HL-60 (cell line): ENCODE results near the gene KAT6B.

Experiments
- DNase-seq, 2 experiments: peaks; one replicate each; pipeline ENCODE4 v3.0.0-alpha.2; 2010 to 2020; ENCODE audit warnings: low read depth in 1 of 2, low spot score in 1 of 2
- H3K27ac ChIP-seq: fragments of 250-450 bp; sonication (Bioruptor Pico); replicated peaks from 2 replicates; pipeline ENCODE4 v1.5.1; 2020; ENCODE audit warnings: mild to moderate bottlenecking, moderate library complexity
- H3K27me3 ChIP-seq: fragments of 250-450 bp; sonication (Bioruptor Pico); 2 replicates; pipeline ENCODE4 v1.5.1; 2021; ENCODE audit warnings: mild to moderate bottlenecking, moderate library complexity; ENCODE audit not compliant: insufficient read depth, poor library complexity, severe bottlenecking
- H3K4me3 ChIP-seq: replicated peaks from 2 replicates; pipeline ENCODE4 v1.5.1; 2011; ENCODE audit warnings: mild to moderate bottlenecking, control low read depth, low read length; ENCODE audit not compliant: insufficient read depth
- GABPA ChIP-seq: IDR thresholded peaks from 2 replicates; pipeline ENCODE4 v1.6.1; 2012; ENCODE audit warnings: low read depth
- POLR2AphosphoS5 ChIP-seq: IDR thresholded peaks from 2 replicates; pipeline ENCODE4 v1.6.1; 2012; ENCODE audit warnings: low read depth
- SPI1 ChIP-seq: IDR thresholded peaks from 2 replicates; pipeline ENCODE4 v1.6.1; 2012; ENCODE audit warnings: low read depth, mild to moderate bottlenecking, borderline replicate concordance
- TF ChIP-seq, protein P1 (sequence below): IDR thresholded peaks from one replicate; pipeline ENCODE4 v1.5.1; 2011; ENCODE audit warnings: low read length, control low read depth, inconsistent platforms; ENCODE audit not compliant: insufficient read depth
- TF ChIP-seq, protein P2 (sequence below): IDR thresholded peaks from 2 replicates; pipeline ENCODE4 v1.6.1; 2012; ENCODE audit warnings: low read depth; ENCODE audit not compliant: insufficient replicate concordance

The KAT6B gene

DNA sequence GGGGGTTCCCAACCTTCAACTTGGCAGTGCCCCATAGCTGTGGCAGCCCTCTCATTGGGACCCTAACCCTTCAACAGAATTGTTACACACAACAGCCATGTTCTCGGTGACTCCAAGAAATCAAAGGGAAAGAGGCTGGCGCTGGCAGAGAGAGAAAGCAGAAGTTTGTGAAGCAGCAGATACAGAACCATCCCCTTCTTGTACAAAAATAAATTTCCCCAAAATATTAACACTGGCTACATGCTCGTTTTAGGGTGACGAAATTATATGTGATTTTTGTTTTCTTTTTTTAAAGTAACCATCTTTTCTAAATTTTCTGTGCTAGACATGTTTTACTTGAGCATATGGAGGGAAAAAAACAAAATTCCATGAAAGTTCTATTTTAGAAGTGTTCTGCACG is 239.9 kb downstream of the KAT6B start:
- no peaks in the 10 kb centered on the region for H3K27me3 ChIP-seq
- TF ChIP-seq POLR2AphosphoS5 (no peak), GABPA (no peak), SPI1 (no peak)
- TF ChIP-seq, protein P1, sequence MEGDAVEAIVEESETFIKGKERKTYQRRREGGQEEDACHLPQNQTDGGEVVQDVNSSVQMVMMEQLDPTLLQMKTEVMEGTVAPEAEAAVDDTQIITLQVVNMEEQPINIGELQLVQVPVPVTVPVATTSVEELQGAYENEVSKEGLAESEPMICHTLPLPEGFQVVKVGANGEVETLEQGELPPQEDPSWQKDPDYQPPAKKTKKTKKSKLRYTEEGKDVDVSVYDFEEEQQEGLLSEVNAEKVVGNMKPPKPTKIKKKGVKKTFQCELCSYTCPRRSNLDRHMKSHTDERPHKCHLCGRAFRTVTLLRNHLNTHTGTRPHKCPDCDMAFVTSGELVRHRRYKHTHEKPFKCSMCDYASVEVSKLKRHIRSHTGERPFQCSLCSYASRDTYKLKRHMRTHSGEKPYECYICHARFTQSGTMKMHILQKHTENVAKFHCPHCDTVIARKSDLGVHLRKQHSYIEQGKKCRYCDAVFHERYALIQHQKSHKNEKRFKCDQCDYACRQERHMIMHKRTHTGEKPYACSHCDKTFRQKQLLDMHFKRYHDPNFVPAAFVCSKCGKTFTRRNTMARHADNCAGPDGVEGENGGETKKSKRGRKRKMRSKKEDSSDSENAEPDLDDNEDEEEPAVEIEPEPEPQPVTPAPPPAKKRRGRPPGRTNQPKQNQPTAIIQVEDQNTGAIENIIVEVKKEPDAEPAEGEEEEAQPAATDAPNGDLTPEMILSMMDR: no peak
- TF ChIP-seq, protein P2, sequence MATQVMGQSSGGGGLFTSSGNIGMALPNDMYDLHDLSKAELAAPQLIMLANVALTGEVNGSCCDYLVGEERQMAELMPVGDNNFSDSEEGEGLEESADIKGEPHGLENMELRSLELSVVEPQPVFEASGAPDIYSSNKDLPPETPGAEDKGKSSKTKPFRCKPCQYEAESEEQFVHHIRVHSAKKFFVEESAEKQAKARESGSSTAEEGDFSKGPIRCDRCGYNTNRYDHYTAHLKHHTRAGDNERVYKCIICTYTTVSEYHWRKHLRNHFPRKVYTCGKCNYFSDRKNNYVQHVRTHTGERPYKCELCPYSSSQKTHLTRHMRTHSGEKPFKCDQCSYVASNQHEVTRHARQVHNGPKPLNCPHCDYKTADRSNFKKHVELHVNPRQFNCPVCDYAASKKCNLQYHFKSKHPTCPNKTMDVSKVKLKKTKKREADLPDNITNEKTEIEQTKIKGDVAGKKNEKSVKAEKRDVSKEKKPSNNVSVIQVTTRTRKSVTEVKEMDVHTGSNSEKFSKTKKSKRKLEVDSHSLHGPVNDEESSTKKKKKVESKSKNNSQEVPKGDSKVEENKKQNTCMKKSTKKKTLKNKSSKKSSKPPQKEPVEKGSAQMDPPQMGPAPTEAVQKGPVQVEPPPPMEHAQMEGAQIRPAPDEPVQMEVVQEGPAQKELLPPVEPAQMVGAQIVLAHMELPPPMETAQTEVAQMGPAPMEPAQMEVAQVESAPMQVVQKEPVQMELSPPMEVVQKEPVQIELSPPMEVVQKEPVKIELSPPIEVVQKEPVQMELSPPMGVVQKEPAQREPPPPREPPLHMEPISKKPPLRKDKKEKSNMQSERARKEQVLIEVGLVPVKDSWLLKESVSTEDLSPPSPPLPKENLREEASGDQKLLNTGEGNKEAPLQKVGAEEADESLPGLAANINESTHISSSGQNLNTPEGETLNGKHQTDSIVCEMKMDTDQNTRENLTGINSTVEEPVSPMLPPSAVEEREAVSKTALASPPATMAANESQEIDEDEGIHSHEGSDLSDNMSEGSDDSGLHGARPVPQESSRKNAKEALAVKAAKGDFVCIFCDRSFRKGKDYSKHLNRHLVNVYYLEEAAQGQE: no peak
- no peak for DNase-seq

DNA sequence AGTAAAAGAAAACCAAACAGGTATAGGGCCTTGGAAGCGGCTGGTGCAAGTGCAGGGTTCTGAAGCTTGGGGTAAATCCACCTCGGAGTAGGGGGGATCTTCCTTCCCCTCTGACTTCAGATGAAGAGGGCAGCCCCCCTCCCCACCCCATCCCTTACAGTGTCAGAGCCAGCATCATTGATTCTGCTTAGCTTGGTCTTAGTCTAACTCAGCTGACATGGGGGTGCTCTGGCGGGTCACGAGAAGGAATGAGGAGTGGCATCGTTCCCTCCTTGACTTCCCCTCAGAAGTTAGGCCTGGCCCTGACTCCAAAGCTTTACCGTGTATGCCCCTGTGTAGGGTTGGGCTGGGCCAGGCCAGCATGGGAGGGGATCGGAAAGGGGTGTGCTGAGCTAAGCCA is 240.9 kb downstream of the KAT6B start:
- TF ChIP-seq GABPA (no peak), SPI1 (no peak), POLR2AphosphoS5 (no peak)
- TF ChIP-seq, protein P2: no peak
- TF ChIP-seq, protein P1: no peak
- no peak for DNase-seq
- no peaks in the 10 kb centered on the region for H3K27me3 ChIP-seq
- no peak overlapping the region for H3K4me3 ChIP-seq
- no peak overlapping the region for H3K27ac ChIP-seq

More for the DNA sequence above, 239.9 kb downstream of the KAT6B start:
- Histone ChIP-seq H3K4me3 (no peak overlapping the region), H3K27ac (no peak overlapping the region)

DNA sequence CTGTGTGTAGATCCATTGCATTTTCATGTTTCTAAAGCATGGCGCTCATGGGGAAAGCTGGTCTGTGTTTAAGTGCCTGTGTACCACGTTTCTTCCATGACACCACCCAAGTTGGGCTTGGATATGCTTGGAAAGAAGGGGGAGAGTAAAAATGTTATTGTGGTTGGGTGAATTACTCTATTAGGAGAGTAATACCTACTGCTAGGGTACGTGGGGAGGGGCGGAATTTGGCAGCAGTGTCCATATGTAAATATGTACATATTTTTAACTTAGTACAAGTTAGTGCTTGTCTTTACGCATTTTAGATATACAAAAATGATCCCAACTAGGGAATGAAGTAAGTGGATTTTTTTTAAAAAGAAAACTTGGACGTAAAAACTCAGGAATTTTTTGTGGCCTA is 242.1 kb downstream of the KAT6B start:
- TF ChIP-seq SPI1: no peak
- TF ChIP-seq, protein P2: no peak
- no peak for DNase-seq

DNA sequence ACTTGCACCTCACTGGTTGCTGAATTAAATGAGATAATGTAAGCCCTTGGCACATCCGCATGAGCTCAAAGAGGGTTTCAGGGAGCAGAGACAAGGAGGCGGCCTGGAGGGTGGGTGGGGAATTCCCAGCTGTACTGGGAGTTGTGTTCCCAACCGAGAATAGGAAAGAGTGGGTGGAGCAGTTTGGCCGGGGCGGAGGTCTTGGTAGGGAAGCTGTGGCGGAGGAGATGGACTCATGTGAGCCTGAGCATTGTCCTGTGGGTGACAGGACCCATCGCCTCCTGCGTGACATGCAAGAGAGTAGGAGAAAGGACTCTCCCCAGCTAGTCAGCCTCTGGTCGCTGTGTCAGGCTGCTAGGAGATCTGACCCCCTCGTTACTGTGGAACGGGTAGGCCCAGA is 244.1 kb downstream of the KAT6B start:
- no peak overlapping the region for H3K27ac ChIP-seq
- no peak for DNase-seq
- TF ChIP-seq GABPA (no peak), POLR2AphosphoS5 (no peak)
- no peaks in the 10 kb centered on the region for H3K27me3 ChIP-seq
- no peak overlapping the region for H3K4me3 ChIP-seq

More for the DNA sequence above, 242.1 kb downstream of the KAT6B start:
- Histone ChIP-seq H3K27ac (no peak overlapping the region), H3K4me3 (no peak overlapping the region), H3K27me3 (no peaks in the 10 kb centered on the region)
